Ecto neural progenitor cell (in vitro differentiated cells): ENCODE results near the gene GPR155.
A peak's percentile ranks its signal among the peaks of the same experiment; 100 is the strongest.
"Not testable (repeated sequence)": the region's sequence is repeated elsewhere in the genome, so short reads cannot be mapped to it uniquely, and the experiment has no call there.

ENCODE experiments used
- DNase-seq: peaks from one replicate; pipeline ENCODE4 v3.0.0-alpha.2; 2018; ENCODE audit warnings: low spot score

Gene GPR155

DNA sequence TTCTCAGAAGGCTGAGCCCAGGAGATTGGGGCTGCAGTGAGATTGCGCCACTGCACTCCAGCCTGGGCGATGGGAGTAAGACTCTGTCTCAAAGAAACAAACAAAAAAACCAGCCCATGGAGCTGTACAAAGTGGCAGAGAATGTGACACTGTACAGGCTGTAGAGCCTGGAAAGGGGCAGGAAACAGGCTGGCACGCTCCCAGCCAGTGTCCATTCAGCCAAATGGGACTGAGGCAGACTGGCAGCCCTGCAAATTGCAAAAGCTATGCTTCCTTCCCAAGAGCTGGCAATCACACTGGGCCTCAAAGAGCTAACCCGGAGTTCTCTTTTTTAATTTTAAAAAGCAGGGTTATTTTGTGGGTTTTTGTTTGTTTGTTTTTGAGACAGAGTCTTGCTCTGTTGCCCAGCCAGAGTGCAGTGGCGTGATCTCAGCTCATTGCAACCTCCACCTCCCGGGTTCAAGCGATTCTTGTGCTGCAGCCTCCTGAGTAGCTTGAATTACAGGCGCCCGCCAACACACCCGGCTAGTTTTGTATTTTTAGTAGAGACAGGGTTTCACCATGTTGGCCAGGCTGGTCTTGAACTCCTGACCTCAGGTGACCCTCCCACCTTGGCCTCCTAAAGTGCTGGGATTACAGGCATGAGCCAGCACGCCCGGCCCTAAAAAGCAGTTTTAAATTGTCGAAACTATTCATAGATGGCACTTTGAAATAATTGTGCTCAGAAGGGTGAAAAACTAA lies 48.5 kb downstream of the GPR155 start:
- DNase-seq, result no peak

DNA sequence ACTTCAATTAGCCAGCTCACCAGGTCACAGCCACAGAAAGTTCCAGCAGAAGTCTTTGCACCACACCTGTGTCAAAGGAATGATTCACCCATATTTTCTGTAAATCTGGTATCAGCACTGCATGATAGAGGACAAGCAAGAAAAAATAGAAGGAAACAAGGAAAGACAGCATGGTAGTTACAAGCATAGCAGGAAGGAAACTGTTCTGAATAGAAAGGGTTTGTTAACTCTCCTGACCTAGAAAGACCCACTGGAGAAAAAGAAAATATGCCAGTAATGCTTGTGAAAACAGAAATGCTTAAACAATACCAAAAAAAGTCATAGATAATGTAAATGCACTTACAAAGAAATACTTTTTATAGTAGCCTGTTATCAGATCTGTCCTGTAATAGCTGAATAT lies 50.5 kb downstream of the GPR155 start:
- DNase-seq, result no peak

DNA sequence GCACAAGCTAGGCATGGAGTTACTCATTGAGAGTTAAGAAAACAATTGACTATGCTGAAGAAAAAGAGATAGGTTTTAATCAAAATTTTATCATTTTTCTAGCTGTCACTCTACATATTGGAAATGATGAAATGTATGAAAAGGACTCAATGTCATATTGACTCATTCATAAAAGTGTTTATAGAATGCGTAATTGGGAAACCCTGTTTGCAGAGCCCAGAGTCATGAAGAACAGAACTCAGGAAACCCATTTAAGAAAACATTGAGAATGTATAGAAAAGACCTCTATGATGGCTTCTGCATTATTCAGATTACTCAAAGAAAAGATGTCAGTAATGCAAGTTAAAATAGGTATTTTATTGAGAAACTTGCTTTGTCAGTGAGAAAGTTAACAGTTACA lies 54.9 kb downstream of the GPR155 start:
- DNase-seq, result no peak

- DNase-seq, result no peak
Observed at GRCh38 chr2:174430066-174430465, 56.8 kb downstream of the GPR155 start.

- no peak for DNase-seq
Observed at GRCh38 chr2:174428214-174428613, 58.6 kb downstream of the GPR155 start.

GRCh38 chr2:174412256-174412655 lies 74.6 kb downstream of the GPR155 start:
- DNase-seq, result no peak

DNA sequence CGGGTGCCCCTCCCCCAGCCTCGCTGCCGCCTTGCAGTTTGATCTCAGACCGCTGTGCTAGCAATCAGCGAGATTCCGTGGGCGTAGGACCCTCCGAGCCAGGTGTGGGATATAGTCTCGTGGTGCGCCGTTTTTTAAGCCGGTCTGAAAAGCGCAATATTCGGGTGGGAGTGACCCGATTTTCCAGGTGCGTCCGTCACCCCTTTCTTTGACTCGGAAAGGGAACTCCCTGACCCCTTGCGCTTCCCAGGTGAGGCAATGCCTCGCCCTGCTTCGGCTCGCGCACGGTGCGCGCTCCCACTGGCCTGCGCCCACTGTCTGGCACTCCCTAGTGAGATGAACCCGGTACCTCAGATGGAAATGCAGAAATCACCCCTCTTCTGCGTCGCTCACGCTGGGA lies 76.8 kb downstream of the GPR155 start:
- DNase-seq, result not testable (repeated sequence)

GRCh38 chr2:174403628-174404027 lies 83.2 kb downstream of the GPR155 start:
- no peak for DNase-seq

- no peak for DNase-seq
Observed at GRCh38 chr2:174400853-174401252, 86.0 kb downstream of the GPR155 start.

DNA sequence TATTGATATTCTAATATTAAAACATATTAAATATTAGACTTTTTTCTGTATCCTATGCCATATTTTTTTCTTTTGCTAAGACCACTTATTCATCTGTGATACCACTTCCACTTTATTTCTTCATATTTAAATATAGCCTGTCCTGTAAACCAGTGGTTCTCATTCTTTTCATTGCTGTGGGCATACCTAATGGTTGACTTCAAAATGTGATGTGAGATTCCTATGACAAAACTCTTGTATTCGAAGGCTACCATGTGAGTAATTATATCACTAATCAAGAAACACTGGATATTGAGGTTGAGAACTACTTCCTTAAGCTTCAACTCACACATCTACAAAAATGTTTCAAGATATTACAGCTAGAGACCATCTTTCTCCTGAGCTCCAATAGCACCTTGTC lies 87.7 kb downstream of the GPR155 start:
- no peak for DNase-seq

- no peak for DNase-seq
Observed at GRCh38 chr2:174397773-174398172, 89.1 kb downstream of the GPR155 start.

- no peak for DNase-seq
Observed at GRCh38 chr2:174395969-174396630, 90.7 kb downstream of the GPR155 start.

DNA sequence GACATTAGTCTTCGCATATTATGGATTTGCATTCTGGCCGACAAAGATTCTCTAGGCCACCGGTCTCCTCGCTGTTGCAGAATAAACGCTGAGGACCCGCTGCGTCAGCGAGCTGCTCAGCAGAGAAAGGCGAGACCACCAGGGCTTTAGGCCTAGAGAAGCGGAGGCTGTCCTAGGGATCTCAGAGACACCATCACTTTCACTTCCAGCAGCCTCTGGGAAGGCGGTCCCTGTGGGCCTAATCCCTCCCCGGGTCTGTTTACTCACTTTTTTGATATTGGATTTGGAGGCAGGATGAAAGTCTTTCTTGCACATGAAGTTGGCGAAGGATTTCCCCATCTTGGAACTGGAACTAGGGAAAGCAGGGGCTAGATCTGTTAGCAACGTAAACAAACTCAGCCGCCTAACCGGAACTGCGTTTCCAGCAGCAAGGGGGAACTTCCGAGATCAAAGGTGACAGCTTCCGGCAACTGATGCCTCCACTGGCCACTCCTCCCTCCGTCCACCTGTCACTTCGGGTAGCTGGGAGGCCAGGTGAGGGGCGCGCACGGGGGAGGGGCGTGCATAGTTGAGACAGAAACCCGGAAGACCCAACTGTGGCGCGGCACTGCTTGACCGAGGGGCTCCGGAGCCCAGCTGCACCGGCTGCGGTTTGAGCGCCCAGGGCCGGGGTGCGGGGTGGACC lies 91.4 kb downstream of the GPR155 start, which contains the start of gene SCRN3:
Gene SCRN3 (plus strand): TSS at position 447 of the 685 bp plus-strand sequence. CDS start 2,554 bp downstream, outside the sequence.
- DNase-seq, result peak; percentile 81

DNA sequence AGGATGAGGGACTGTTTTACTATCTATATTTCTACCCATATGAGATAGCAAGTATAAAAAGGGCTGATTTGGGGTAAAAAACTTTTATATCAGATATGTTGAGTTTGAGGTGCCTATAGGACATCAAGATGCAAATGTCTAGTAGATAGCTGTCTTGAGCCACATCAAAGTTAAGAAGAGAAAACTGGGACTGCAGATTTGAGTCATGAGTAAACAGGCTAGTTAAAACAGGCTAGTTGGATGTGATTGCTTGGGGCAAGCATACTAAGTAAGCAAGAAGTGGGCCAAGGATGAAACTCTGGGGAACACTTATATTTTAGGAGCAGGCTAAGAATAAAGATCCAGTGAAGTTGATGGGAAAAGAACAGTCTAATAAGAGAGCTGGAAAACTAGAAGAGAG lies 94.1 kb downstream of the GPR155 start:
- DNase-seq, result no peak

GRCh38 chr2:174390303-174390702 lies 96.5 kb downstream of the GPR155 start:
- DNase-seq, result not testable (repeated sequence)

DNA sequence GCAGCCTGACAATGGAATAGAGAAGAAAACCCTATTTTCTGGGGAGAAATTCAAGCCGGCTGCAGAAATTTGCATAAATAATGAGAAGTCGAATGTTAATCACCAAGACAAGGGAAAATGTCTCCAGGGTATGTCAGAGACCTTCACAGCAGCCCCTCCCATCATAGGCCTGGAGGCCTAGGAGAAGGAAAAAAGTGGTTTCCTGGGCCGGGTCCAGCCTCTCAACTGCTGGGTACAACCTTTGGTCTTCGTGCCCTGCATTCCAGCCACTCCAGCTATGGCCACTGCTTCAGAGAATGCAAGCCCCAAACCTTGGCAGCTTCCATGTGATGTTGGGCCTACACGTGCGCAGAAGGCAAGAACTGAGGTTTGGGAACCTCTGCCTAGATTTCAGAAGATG lies 97.3 kb downstream of the GPR155 start:
- no peak for DNase-seq

DNA sequence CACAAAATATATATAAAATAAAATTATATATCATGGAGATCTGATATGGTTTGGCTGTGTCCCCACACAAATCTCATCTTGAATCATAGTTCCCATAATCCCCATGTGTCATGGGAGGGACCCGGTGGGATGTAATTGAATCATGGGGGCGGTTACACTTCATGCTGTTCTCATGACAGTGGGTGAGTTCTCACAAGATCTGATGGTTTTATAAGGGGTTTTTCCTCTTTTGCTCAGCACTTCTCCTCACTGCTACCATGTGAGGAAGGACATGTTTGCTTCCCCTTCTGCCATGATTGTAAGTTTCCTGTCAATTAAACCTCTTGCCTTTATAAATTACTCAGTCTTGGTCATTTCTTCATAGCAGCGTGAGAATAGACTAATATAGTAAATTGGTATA lies 98.1 kb downstream of the GPR155 start:
- not testable (repeated sequence) for DNase-seq

DNA sequence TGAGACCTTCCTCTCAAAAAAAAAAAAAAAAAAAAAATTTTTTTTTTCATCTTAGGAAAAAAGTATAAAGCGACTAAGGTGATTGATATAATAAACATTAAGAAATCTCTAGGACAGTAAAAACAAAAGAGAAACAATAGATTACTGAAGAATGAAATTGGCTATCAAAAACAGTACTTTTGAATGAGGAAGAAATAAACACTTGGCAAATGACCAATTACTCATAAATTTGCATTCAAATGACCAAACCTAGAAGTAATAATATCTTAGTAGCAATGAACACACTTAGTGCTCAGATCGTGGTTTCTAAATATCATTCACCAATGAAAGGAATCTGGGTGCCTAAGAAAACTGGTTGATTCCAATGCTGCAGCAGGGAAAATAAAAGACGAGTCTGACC lies 101.6 kb downstream of the GPR155 start:
- DNase-seq, result no peak

DNA sequence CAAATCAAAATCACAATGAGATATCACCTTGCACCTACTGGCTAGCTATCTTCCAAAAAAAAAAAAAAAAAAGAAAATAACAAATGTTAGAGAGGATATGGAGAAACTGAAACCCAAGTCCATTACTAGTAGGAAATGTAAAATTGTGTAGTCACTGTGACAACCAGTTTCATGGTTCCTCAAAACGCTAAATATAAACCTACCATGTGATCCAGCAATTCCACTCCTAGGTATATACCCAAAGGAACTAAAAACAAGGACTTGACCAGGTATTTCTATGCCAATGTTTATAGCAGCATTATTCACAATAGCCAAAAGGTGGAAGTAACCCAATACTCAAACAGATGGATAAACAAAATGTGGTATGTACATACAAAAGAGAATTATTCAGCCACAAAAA lies 103.0 kb downstream of the GPR155 start:
- no peak for DNase-seq
